B cell (primary cell): ENCODE data around the gene CFAP221. TPM values are rescaled to one million over a fixed set of nuclear protein-coding genes. Genes with fewer than 3 reads are reported as not detected.

Experiments used
- ATAC-seq: fragments of 200-7000 bp; cut with Tn5 transposase; one replicate; pipeline ENCODE4 v1.10.0; 2021; ENCODE audit warnings: low read depth, mild to moderate bottlenecking, moderate number of reproducible peaks, moderate library complexity
- CTCF ChIA-PET: fragments of 350-600 bp; sonication (Branson Sonifier 250); formaldehyde crosslinking; loops from one replicate; lab custom pipeline; 2021; ENCODE audit warnings: antibody characterized with exemption, inconsistent platforms; lab: Charles Lee
- POLR2A ChIA-PET: fragments of 350-600 bp; sonication (Branson Sonifier 250); formaldehyde crosslinking; loops from one replicate; lab custom pipeline; 2021; ENCODE audit warnings: antibody characterized with exemption; lab: Charles Lee
- DNase-seq: peaks from one replicate; pipeline ENCODE4 v3.0.0; 2013
- H2AFZ ChIP-seq: 2 replicates; pipeline ENCODE4 v1.6.1; 2012; ENCODE audit warnings: mild to moderate bottlenecking, low read depth, low read length; ENCODE audit not compliant: insufficient read depth, poor library complexity, severe bottlenecking
- H3K27ac ChIP-seq, 2 donors: 1 replicate in 1 of 2; 2 replicates in 1 of 2; pipeline ENCODE4 v1.5.1; 2012 to 2013; ENCODE audit warnings: low read length in 2 of 2, mild to moderate bottlenecking in 2 of 2, moderate library complexity in 1 of 2
- H3K27me3 ChIP-seq, 4 experiments: fragments of 200-600 bp in 1 of 4; sonication (generic) in 1 of 4; replicated peaks in 1 of 4; 1 replicate in 2 of 4; 2 replicates in 2 of 4; pipeline versions ENCODE4 v1.6.1 to v1.7.0; 2013 to 2016; ENCODE audit warnings: low read length in 3 of 4, mild to moderate bottlenecking in 2 of 4, mixed read lengths in 1 of 4, moderate library complexity in 1 of 4; ENCODE audit not compliant: insufficient read depth in 4 of 4, control insufficient read depth in 3 of 4; ENCODE audit errors: control extremely low read depth in 1 of 4
- H3K36me3 ChIP-seq, 2 experiments: replicated peaks in 1 of 2; 1 replicate in 1 of 2; 2 replicates in 1 of 2; pipeline versions ENCODE4 v1.6.1 to v1.7.1; 2013; ENCODE audit warnings: low read length in 1 of 2; ENCODE audit not compliant: insufficient read depth in 2 of 2, control insufficient read depth in 1 of 2; ENCODE audit errors: control extremely low read depth in 1 of 2, extremely low read depth in 1 of 2
- H3K4me1 ChIP-seq, 2 donors: fragments of 200-600 bp in 1 of 2; sonication (generic) in 1 of 2; 1 replicate in 1 of 2; 2 replicates in 1 of 2; pipeline versions ENCODE4 v1.5.1 to v1.6.1; 2013 to 2017; ENCODE audit warnings: low read length in 2 of 2; ENCODE audit not compliant: control insufficient read depth in 2 of 2, insufficient read depth in 2 of 2
- H3K4me2 ChIP-seq: replicated peaks from 2 replicates; pipeline ENCODE3; 2012; ENCODE audit warnings: mild to moderate bottlenecking, low read depth, low read length; ENCODE audit not compliant: poor library complexity, severe bottlenecking
- H3K4me3 ChIP-seq, 5 experiments: fragments of 200-600 bp in 1 of 5; sonication (generic) in 1 of 5; 1 replicate in 3 of 5; 2 replicates in 2 of 5; pipeline versions ENCODE4 v1.5.1 to v1.7.0; 2011 to 2016; ENCODE audit warnings: low read length in 4 of 5, mild to moderate bottlenecking in 4 of 5, low read depth in 2 of 5, control low read depth in 1 of 5, moderate library complexity in 1 of 5; ENCODE audit not compliant: insufficient read depth in 1 of 5; ENCODE audit errors: control extremely low read depth in 1 of 5, extremely low read depth in 1 of 5
- H3K79me2 ChIP-seq: fragments of 200-600 bp; sonication (generic); one replicate; pipeline ENCODE4 v1.6.0; 2016; ENCODE audit warnings: low read length; ENCODE audit not compliant: control insufficient read depth, insufficient read depth
- H3K9ac ChIP-seq: fragments of 200-600 bp; sonication (generic); 2 replicates; pipeline ENCODE4 v1.6.1; 2017; ENCODE audit warnings: mild to moderate bottlenecking, low read length, moderate library complexity
- H3K9me3 ChIP-seq, 3 donors: one replicate each; pipeline versions ENCODE4 v1.6.1 to v1.7.1; 2013; ENCODE audit warnings: low read length in 2 of 3; ENCODE audit not compliant: control insufficient read depth in 2 of 3, insufficient read depth in 1 of 3; ENCODE audit errors: control extremely low read depth in 1 of 3
- H4K20me1 ChIP-seq: 2 replicates; pipeline ENCODE4 v1.6.0; 2012; ENCODE audit warnings: mild to moderate bottlenecking, low read length; ENCODE audit not compliant: insufficient read depth, control insufficient read depth, poor library complexity, severe bottlenecking
- H3K27ac Mint-ChIP-seq: one replicate; pipeline ENCODE4 v1.8.0; 2021; ENCODE audit warnings: mixed read lengths
- H3K27me3 Mint-ChIP-seq: one replicate; pipeline ENCODE4 v1.8.0; 2021; ENCODE audit warnings: mixed read lengths
- H3K4me1 Mint-ChIP-seq: one replicate; pipeline ENCODE4 v1.8.0; 2021; ENCODE audit warnings: mixed read lengths
- H3K4me3 Mint-ChIP-seq: one replicate; pipeline ENCODE4 v1.8.0; 2021; ENCODE audit warnings: mixed read lengths
- H3K9me3 Mint-ChIP-seq: one replicate; pipeline ENCODE4 v1.8.0; 2022; ENCODE audit warnings: mixed read lengths; ENCODE audit not compliant: insufficient read depth
- CTCF ChIP-seq: fragments of 200-600 bp; IDR thresholded peaks from one replicate; pipeline ENCODE4 v1.8.0; 2022; ENCODE audit warnings: antibody characterized with exemption, mild to moderate bottlenecking
- EZH2 ChIP-seq: IDR thresholded peaks from 2 replicates; pipeline ENCODE4 v1.6.1; 2012; ENCODE audit warnings: borderline replicate concordance, low read depth, mild to moderate bottlenecking, moderate library complexity, low read length; ENCODE audit not compliant: insufficient read depth, poor library complexity, severe bottlenecking
- WGBS: methylation state at CpG from one replicate; pipeline ENCODE4 v1.1.5; 2013; ENCODE audit warnings: missing lambda C conversion rate; ENCODE audit not compliant: insufficient coverage; 5-methylcytosine and 5-hydroxymethylcytosine counted together
- intact Hi-C: fragments of 100-400 bp; cut with micrococcal nuclease; formaldehyde crosslinking; loops from one replicate; pipeline ENCODE4 v1.10.0; 2022
- polyA plus RNA-seq: library from polyadenylated mRNA; depleted of rRNA; stranded (reverse); fragments of >200 nt; gene quantifications from 2 replicates; pipeline ENCODE4 v1.2.3, GENCODE V29; 2012
- total RNA-seq, 2 donors: library from RNA; stranded (reverse); fragments of 120-200 nt in 1 of 2; gene quantifications; 1 replicate in 1 of 2; 2 replicates in 1 of 2; pipeline versions ENCODE4 v1.2.3 to v1.2.4, GENCODE V29; 2013 to 2022

The CFAP221 gene
- total and polyA plus RNA-seq, 2 donors (not counting 1 experiment from before 2014, with no cell fraction given) = not detected

- Histone ChIP-seq H3K4me3 (no peak overlapping the region), H2AFZ (no peak overlapping the region), H3K27me3 (peaks cover 0 to 2% (median 0%) of the 10 kb centered on the region in 4 experiments), H4K20me1 (no peaks in the 10 kb centered on the region), H3K27ac (no peak overlapping the region), H3K4me1 (no peaks in the 10 kb centered on the region), H3K36me3 (no peaks in the 10 kb centered on the region), H3K9ac (no peak overlapping the region), H3K4me2 (no peak overlapping the region), H3K79me2 (no peaks in the 10 kb centered on the region), H3K9me3 (no peaks in the 10 kb centered on the region)
- DNase-seq = no peak
- Mint-ChIP-seq H3K4me1 (no peaks in the 10 kb centered on the region), H3K4me3 (no peak overlapping the region), H3K9me3 (no peaks in the 10 kb centered on the region), H3K27me3 (peaks cover 25% of the 10 kb centered on the region), H3K27ac (no peak overlapping the region)
- POLR2A ChIA-PET = no interaction called here
- 81% methylated on average over 6 of the region's 8 CpGs for WGBS
- CTCF ChIA-PET = interaction anchor here (0.7 to 12.4 kb wide), 2 partner anchors 13 to 20 kb away, joined by 3 to 177 read pairs; no protein-coding TSS in a partner anchor
- intact Hi-C loops = no loop called here
- no peak for ATAC-seq
- TF ChIP-seq EZH2 = no peak
Measured at GRCh38 chr2:119657466-119658145, 113.4 kb downstream of the CFAP221 start.

DNA sequence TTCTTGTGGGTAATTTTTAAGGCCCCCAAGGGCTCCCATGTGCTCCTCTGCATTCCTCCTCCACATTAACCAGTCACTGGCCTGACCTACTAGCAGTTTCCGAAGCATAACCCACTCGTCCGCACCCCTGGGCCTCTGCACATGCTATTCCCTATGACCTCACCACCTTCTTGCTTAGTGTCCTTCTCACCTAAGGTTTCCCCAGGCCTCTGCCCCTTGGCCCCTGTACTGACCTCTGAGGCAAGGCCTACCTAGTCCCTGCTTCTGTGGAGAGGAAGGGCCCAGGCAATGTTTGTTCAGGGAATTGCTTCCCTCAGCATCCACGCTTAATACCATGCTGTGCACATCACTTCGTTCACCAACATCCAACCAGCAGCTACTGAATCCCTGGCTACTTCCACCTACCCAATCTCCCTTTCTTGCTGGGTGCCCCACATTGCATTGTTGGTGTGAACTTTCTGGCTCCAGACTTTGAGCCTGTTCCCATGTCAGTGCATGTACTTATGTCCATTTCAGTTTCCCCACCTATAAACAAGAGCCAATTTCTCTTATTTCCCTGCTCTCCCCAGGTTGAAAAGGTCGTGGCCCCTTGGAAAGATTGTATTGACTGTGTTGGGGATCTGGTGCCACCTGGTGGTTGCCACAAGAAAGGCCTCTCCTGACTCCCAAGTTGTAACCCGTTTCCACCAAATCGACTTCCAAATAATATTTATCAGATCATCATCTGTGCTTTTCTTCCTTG lies 115.5 kb downstream of the CFAP221 start:
- H3K27ac Mint-ChIP-seq = no peak overlapping the region
- H3K4me3 Mint-ChIP-seq = no peak overlapping the region
- peak; percentile 92 for TF ChIP-seq CTCF
- no peak for TF ChIP-seq EZH2
- peaks cover 0 to 12% (median 3%) of the 10 kb centered on the region in 4 experiments for H3K27me3 ChIP-seq
- no peak overlapping the region for H3K27ac ChIP-seq
- H3K36me3 ChIP-seq = no peaks in the 10 kb centered on the region
- no peak overlapping the region for H3K4me3 ChIP-seq
- no peaks in the 10 kb centered on the region for H3K9me3 Mint-ChIP-seq
- POLR2A ChIA-PET = no interaction called here
- peak; percentile 58 for DNase-seq
- WGBS = 73% methylated on average over 5 of the region's 8 CpGs
- peaks cover 37% of the 10 kb centered on the region for H3K27me3 Mint-ChIP-seq
- CTCF ChIA-PET = interaction anchor here (1.0 to 12.4 kb wide), 3 partner anchors 16 to 253 kb away, joined by 3 to 177 read pairs (median 3); no protein-coding TSS in a partner anchor
- peak; percentile 49 for ATAC-seq
- no peaks in the 10 kb centered on the region for H3K4me1 ChIP-seq
- intact Hi-C loops = loop anchor here (1.0 kb wide), 2 partner anchors 18 to 252 kb away; no protein-coding TSS in a partner anchor
- H3K4me1 Mint-ChIP-seq = no peaks in the 10 kb centered on the region
- no peak overlapping the region for H3K9ac ChIP-seq
- no peak overlapping the region for H3K4me2 ChIP-seq
- no peaks in the 10 kb centered on the region for H3K9me3 ChIP-seq
- no peaks in the 10 kb centered on the region for H4K20me1 ChIP-seq
- no peaks in the 10 kb centered on the region for H3K79me2 ChIP-seq
- no peak overlapping the region for H2AFZ ChIP-seq
